GM21447 (cell line): Measurements from ENCODE around the gene VOPP1.
"Not testable (repeated sequence)": the region's sequence is repeated elsewhere in the genome, so short reads cannot be mapped to it uniquely, and the experiment has no call there.

Experiments
- ATAC-seq: cut with Tn5 transposase; IDR thresholded peaks from one replicate; pipeline ENCODE4 v1.9.1; 2021; ENCODE audit not compliant: unreplicated experiment

Gene VOPP1

DNA sequence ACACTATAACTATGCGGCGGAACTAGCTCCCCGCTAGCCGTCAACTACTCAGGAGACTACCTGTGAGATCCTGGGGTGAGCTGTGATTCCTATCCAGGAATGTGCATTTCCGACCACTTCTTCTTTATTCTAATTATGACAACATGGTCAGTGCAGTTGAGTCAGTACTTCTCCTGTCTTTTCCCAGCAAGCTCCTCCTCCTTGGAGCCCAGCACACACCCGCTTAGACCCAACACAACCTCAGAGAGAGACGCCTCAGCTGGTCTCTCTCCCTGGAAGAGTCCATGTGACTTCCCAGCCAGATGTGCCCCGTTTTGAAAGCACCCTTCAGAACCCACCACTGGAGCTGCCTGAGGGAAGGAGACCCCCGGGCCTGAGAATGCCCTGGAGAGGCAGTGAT, 100.7 kb downstream of the VOPP1 start:
- not testable (repeated sequence) for ATAC-seq

GRCh38 chr7:55470261-55470660, 102.0 kb downstream of the VOPP1 start:
- ATAC-seq: no peak

DNA sequence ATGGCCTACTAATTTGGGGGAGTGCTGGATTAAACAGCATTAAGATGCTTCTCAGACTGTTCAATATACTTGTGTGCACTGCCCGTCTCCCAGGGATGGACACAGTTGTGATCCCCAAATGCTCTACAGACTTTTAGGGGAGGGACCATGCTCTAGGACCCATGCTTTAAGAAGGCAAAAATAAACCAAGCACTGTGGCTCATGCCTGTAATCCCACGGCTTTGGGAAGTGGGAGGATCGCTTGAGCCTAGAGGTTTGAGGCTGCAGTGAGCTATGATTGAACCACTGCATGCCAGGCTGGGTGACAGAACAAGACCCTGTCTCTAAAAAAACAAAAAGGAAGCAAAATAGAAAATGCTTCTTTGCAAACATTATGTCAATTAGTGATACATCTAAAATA, 102.6 kb downstream of the VOPP1 start:
- no peak for ATAC-seq

GRCh38 chr7:55469271-55469681, 103.0 kb downstream of the VOPP1 start:
- ATAC-seq: no peak

DNA sequence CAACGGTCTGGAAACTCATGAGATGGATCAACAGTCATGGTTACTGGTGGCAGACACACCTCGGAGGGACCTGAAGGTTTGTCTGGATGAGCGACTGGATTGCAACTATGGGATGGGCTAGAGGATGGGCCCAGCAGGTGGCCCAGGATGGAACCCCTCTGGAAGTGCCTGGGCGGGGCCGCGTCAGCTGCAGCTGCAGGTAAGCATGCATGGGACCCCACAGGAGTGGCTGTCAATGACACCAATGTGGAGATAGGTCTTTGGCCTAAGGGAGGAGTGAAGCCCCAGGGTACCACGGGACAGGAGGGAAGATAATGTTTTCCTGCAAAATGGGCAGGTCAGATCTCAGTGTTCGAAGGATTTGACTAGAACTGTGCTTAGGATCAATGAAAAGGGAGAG, 103.8 kb downstream of the VOPP1 start:
- ATAC-seq: no peak

DNA sequence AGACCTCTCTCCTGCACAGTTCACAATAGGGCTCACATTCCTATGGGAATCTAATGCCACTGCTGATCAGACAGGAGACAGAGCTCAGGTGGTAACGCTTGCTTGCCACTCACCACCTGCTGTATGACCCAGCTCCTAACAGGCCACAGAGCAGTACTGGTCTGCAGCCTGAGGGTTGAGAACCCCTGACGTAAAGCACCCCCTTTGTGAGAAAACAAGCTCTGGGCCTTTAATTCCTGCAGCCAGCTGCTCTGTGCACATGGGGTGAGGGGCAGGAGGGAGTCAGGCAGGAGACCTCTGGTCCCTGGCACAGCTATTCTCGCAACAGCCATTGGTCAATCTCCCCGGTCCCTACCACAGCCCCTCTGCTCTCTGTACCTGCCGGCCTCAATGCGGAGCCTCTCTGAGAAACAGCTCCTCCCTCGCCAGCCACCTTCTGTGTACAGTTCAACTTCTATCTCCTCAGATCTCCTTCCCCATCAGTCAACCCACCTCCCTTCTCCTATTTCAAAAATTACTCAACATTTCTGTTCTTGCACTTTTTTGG, 105.2 kb downstream of the VOPP1 start:
- ATAC-seq: no peak

- ATAC-seq: no peak
Observed at GRCh38 chr7:55465691-55466090, 106.6 kb downstream of the VOPP1 start.

DNA sequence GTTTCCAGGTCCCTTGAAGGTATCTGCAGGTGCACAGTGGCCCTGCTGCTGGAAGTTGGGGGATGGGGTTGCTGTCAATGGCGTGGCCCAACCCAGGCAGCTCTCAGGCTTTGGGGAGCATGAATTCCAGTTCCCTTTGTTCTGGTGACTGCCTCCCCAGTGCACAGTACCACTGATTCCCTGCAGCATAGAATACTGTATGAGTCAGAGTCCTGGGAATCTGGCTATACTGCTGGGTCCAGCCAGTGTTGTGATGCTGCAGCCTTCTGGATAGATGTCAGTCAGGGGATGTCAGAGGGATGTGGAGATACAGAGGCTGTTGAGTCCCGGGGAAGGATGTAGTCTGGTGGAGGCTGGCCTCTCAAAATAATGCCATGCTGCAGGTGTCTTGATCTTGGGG, 107.9 kb downstream of the VOPP1 start:
- ATAC-seq: no peak

DNA sequence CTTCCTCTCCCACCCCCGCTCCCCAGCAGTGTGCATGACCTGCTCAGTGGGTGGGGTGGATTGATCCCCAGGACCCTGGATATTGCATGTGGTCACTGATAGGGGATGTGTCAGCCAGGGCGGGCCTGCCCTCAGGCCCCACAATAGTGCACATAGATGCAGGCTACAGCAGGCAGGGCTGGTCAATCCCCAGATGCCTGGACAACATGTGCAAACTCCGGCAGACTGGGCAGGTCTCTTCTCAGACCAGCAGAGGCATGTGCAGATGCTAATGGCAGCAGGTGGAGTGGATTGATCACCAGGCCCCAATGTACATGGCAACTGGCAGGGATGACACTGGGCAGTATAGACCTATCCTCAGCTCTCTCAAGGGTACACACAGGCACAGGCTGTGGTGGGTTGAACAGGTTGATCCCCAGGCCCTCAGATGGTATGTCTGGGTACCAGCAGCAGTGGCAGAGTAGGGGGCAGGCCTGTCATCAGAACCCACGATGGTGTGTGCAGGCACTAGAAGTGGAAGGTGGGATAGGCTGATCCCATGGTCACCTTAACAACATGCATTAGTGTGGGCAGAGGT, 108.5 kb downstream of the VOPP1 start:
- ATAC-seq: no peak

- ATAC-seq: no peak
Observed at GRCh38 chr7:55458351-55458750, 114.0 kb downstream of the VOPP1 start.

DNA sequence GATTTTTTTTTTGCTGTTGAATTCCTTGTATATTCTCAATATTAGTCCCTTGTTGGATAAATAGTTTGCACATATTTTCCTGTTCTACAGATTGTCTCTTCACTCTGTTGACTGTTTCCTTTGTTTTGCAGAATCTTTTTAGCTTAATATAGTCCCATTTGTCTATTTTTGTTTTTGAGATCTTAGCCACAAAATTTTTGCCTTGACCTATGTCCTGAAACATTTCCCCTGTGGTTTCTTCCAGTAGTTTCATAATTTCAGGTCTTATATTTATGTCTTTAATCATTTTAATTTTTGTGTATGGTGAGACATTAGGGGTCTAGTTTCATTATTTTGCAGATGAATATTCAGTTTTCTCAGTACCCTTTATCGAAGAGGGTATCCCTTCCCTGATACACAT, 114.5 kb downstream of the VOPP1 start:
- no peak for ATAC-seq

DNA sequence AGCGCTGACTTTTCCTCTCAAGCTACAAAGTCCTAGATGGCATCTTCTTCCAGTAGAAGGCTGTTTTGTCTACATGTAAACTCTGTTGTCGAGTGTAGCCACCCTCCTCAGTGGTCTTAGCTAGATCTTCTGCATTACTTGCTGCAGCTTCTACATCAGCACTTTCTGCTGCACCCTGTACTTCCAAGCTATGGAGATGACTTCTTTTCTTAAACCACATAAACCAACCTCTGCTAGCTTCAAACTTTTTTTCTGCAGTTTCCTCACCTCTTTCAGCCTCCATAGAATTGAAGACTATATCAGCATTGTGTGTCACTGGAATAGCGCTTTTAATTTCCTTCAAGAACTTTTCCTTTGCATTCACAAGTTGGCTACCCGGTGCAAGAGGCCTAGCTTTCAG, 119.3 kb downstream of the VOPP1 start:
- no peak for ATAC-seq

GRCh38 chr7:55449992-55450535, 122.2 kb downstream of the VOPP1 start:
- no peak for ATAC-seq

DNA sequence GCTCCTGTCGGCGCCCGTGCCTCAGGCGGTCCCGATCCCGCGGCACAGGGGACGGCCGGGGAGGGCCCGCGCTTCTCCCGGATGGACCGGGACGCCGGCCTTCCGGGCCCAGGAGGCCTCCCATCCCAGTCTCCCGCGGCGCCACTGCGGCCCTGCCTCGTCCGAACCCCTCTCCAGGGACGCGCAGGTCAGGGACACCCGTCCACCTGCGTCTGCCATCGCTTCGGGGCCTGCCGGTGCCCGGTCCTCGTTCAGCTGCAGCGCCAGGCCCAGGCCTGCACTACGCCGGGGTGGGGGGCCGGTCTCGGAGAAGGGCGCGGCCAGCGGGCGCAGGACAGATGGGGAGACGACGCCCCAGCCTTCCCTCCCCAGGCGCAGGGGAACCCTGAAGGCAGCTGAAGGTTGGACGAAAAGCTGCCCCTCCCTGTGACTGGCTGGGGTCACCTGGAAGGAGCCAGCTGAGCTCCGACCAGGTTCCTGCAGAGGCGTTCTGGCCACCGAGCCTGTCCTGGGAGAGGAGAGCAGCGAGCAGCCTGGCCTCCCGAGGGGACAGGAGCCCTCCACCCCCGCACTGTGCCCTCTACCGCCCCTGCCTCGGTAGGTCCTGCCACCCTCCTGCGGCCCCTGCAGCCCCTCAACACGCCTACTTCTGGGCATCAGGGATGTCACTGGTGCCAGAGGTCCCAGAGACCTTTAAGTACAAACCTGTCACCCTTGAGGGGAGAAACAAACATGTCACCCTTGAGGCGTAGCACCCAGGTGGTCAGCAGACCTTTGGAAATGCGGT, 122.9 kb downstream of the VOPP1 start:
- ATAC-seq: no peak

DNA sequence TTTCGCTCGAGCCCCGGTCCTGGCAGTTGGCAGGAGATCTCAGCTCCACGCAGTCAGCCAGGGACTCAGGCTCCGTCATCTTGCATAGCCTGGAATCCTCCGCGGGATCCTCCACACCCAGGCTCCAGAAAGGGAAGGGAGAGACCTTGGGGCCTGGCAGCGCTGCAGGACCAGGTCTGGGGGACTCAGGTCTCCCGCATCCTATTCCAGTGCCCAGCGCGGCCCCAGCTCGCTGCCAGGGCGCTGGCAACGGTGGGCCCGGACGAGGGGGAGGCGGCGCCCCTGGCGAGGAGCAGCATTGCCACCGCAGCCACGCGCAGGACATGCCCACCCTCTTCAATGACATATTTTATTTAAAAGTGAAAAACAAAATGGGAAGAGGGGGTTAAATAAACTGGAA, 123.8 kb downstream of the VOPP1 start:
- ATAC-seq: no peak

GRCh38 chr7:55444786-55445185, 127.5 kb downstream of the VOPP1 start:
- no peak for ATAC-seq

GRCh38 chr7:55441774-55442522, 130.4 kb downstream of the VOPP1 start:
- ATAC-seq: no peak

DNA sequence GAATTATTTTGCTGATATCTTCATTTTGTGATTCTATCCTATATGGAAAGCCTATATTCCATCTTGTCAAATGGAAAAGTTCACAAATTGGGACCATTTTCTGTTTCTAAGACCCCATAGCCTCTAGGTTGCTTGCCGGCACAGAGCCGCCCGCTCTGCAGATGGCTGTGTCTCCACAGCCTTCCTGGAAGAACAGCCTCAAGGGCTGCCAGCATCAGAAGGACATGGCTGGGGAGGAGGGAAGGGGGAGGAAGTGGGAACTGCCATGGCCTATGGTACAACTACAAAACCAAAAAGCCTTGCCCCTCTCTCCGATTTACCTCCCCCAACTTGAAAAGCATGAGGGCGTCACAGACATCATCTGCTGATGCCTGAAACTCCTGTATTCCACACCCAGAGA, 131.3 kb downstream of the VOPP1 start:
- ATAC-seq: no peak

- no peak for ATAC-seq
Observed at GRCh38 chr7:55440040-55440690, 132.1 kb downstream of the VOPP1 start.

DNA sequence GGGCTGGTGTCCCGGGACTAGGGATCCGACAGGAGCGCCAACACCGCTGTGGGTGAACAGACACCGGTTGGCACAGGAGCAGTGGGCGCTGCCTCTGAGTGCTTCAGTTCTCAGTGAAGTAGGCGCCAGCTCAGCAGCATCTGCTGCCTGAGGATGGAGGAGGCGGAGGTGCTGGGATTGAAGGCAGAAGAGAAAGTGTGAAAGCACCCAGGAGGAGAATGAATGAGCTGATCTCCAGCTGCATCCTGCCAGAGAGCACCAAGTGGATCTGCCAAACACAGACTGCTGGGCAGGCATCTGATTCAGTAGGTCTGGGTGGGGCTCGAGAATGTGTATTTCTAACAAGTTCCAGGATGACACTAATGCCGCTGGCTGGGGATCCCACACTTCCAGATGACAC, 132.7 kb downstream of the VOPP1 start:
- ATAC-seq: no peak
